HepG2 (cell line): ENCODE data around the gene NCOA5. TPM values are rescaled to one million over a fixed set of nuclear protein-coding genes. Genes with fewer than 3 reads are reported as not detected.

ENCODE experiments used
- AHDC1 ChIP-seq: sonication (generic); formaldehyde crosslinking; IDR thresholded peaks from 2 replicates; pipeline ENCODE4 v1.5.1; 2020; ENCODE audit warnings: mild to moderate bottlenecking, missing genetic modification reagents, borderline replicate concordance
- GABPA ChIP-seq, 2 experiments: IDR thresholded peaks; 2 replicates each; pipeline ENCODE4 v1.6.1; 2011 to 2016; ENCODE audit warnings: low read depth in 2 of 2, low read length in 1 of 2, missing biosample characterization in 1 of 2, missing genetic modification characterization in 1 of 2
- IKZF5 ChIP-seq: IDR thresholded peaks from 2 replicates; pipeline ENCODE4 v1.6.1; 2018; ENCODE audit warnings: missing genetic modification reagents, mild to moderate bottlenecking, missing compliant biosample characterization
- MED13 ChIP-seq: sonication (generic); formaldehyde crosslinking; IDR thresholded peaks from 2 replicates; pipeline ENCODE4 v1.5.0; 2020; ENCODE audit warnings: missing genetic modification reagents
- NPAS2 ChIP-seq: sonication (generic); formaldehyde crosslinking; IDR thresholded peaks from 2 replicates; pipeline ENCODE4 v1.8.0; 2022; ENCODE audit warnings: mild to moderate bottlenecking, missing genetic modification reagents, borderline replicate concordance
- PHF21A ChIP-seq: sonication (generic); formaldehyde crosslinking; IDR thresholded peaks from 2 replicates; pipeline ENCODE4 v1.5.0; 2020; ENCODE audit warnings: mild to moderate bottlenecking, missing genetic modification reagents
- ZFYVE20 ChIP-seq: sonication (generic); formaldehyde crosslinking; IDR thresholded peaks from 2 replicates; pipeline ENCODE4 v1.8.0; 2023; ENCODE audit warnings: low read depth, mild to moderate bottlenecking, moderate library complexity, missing genetic modification reagents, borderline replicate concordance
- ZNF253 ChIP-seq: sonication (generic); formaldehyde crosslinking; IDR thresholded peaks from 2 replicates; pipeline ENCODE4 v1.8.0; 2022; ENCODE audit warnings: mild to moderate bottlenecking, missing genetic modification reagents, borderline replicate concordance
- ZNF644 ChIP-seq: IDR thresholded peaks from 2 replicates; pipeline ENCODE4 v1.6.1; 2016; ENCODE audit warnings: low read depth
- ZNF740 ChIP-seq: sonication (generic); formaldehyde crosslinking; IDR thresholded peaks from 2 replicates; pipeline ENCODE4 v1.4.0; 2020; ENCODE audit warnings: missing genetic modification reagents
- ZNF883 ChIP-seq: sonication (generic); formaldehyde crosslinking; IDR thresholded peaks from 2 replicates; pipeline ENCODE4 v1.5.1; 2020; ENCODE audit warnings: mild to moderate bottlenecking, missing genetic modification reagents; ENCODE audit errors: not compliant biosample characterization
- polyA plus RNA-seq, 8 experiments: library from polyadenylated mRNA; depleted of rRNA in 3 of 8; stranded (reverse) in 7 of 8; unstranded in 1 of 8; fragments of >200 nt; fragmentation: Illumina TruSeq in 4 of 8; extraction: Trizol in 4 of 8; gene quantifications; 2 replicates each; pipeline versions ENCODE4 v1.2.1 to v1.2.3, GENCODE V29; 2011 to 2016; ENCODE audit warnings: low read depth in 4 of 8, missing spikeins in 1 of 8, mixed read lengths in 1 of 8; ENCODE audit not compliant: insufficient read depth in 1 of 8
- total RNA-seq, 5 experiments: library from RNA; depleted of rRNA; stranded (reverse); fragments of >200 nt; fragmentation: Illumina TruSeq; extraction: Trizol; gene quantifications; 2 replicates each; pipeline ENCODE4 v1.2.3, GENCODE V29; 2016; ENCODE audit warnings: low read depth in 1 of 5
- TF ChIP-seq, protein P1 (sequence below): sonication (generic); formaldehyde crosslinking; IDR thresholded peaks from 2 replicates; pipeline ENCODE4 v1.9.0; 2022; ENCODE audit warnings: missing genetic modification reagents, mild to moderate bottlenecking, borderline replicate concordance
- TF ChIP-seq, protein P2 (sequence below): sonication (generic); formaldehyde crosslinking; conservative IDR thresholded peaks from 2 replicates; pipeline ENCODE4 v1.8.0; 2022; ENCODE audit warnings: mild to moderate bottlenecking, moderate library complexity, missing genetic modification reagents

NCOA5 gene
- total and polyA plus RNA-seq, 2 of the 13 experiments (the other 11 are each of a cell fraction or from before 2014, with no cell fraction given), result 16.5 to 28.4 TPM

DNA sequence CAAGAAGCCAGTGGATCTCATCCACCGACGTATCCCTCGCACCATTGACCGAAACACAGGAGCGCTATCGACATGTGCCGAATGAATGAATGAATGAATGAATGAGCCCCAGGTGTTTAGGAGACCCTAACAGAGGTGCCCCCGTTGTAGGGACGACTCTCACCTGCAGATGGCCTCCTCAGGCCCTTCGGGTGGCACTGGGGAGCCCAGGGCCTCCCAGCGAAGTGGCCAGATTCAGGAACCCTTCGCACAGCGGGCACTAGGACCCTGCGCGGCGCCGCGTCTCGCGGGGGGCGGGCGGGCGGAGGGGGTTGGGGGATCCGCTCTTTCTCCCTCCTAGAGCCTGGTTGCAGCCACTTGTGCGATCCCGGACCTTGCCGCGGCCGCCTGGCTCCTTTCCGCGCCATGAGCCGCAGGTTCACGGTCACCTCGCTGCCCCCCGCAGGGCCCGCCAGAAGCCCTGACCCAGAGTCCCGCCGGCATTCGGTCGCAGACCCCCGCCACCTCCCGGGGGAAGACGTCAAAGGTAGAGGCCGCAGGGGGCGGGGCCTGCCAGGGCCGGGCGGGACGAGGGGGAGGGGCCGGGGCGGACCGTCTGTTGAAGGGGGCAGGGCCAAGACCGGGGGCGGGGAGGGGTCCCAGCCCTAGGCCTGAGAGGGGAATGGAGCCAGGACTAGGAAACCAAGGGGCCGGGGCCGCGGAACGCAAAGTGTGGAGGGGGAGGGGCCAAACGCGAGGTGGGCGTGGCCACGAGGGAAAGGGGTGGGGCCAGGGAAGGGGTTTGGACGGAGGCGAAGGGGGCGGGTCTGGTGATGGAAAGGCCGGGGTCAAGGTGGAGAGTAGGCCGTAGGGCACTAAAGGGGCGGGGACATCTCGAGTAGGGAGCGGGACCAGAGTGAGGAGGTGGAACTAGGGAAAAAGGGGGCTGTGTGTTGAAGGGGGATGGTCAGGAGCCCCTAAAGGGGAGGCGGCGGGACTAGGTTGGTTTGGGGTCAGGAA lies 68.1 kb downstream of the NCOA5 start (continued):
- peak; percentile 46; the same call in 1 of the 2 replicates for TF ChIP-seq AHDC1
- no peak for TF ChIP-seq GABPA (IDR thresholded peaks at IDR 0.05; ENCODE audit: low read depth, low read length)
- TF ChIP-seq GABPA (CRISPR knock-in tag; IDR thresholded peaks at IDR 0.05; ENCODE audit: low read depth), result no peak; the same call in 1 of the 2 replicates
- TF ChIP-seq ZFYVE20 (CRISPR knock-in tag), result no peak
- no peak for TF ChIP-seq ZNF740 (CRISPR knock-in tag)
- TF ChIP-seq ZNF644, result no peak
- TF ChIP-seq IKZF5, result 0 out of 2 replicates have a peak, but pooled peaks have one; percentile 34
- TF ChIP-seq NPAS2, result no peak
- TF ChIP-seq, protein P1, sequence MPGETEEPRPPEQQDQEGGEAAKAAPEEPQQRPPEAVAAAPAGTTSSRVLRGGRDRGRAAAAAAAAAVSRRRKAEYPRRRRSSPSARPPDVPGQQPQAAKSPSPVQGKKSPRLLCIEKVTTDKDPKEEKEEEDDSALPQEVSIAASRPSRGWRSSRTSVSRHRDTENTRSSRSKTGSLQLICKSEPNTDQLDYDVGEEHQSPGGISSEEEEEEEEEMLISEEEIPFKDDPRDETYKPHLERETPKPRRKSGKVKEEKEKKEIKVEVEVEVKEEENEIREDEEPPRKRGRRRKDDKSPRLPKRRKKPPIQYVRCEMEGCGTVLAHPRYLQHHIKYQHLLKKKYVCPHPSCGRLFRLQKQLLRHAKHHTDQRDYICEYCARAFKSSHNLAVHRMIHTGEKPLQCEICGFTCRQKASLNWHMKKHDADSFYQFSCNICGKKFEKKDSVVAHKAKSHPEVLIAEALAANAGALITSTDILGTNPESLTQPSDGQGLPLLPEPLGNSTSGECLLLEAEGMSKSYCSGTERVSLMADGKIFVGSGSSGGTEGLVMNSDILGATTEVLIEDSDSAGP (CRISPR knock-in tag), result peak; percentile 70; the same call in 1 of the 2 replicates
- no peak for TF ChIP-seq PHF21A (CRISPR knock-in tag)
- TF ChIP-seq, protein P2, sequence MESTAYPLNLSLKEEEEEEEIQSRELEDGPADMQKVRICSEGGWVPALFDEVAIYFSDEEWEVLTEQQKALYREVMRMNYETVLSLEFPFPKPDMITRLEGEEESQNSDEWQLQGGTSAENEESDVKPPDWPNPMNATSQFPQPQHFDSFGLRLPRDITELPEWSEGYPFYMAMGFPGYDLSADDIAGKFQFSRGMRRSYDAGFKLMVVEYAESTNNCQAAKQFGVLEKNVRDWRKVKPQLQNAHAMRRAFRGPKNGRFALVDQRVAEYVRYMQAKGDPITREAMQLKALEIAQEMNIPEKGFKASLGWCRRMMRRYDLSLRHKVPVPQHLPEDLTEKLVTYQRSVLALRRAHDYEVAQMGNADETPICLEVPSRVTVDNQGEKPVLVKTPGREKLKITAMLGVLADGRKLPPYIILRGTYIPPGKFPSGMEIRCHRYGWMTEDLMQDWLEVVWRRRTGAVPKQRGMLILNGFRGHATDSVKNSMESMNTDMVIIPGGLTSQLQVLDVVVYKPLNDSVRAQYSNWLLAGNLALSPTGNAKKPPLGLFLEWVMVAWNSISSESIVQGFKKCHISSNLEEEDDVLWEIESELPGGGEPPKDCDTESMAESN, result no peak; the same call in 1 of the 2 replicates
- TF ChIP-seq ZNF253 (CRISPR knock-in tag), result no peak
- TF ChIP-seq MED13 (CRISPR knock-in tag), result no peak
- no peak for TF ChIP-seq ZNF883 (CRISPR knock-in tag)
